ENCODE data around the gene CRABP2.

GRCh38 chr1:156752843-156753482, 47.6 kb upstream of the CRABP2 start:
- TF ChIP-seq CTCF (IDR thresholded peaks at IDR 0.05): no peak
- no peak for TF ChIP-seq POLR2A (IDR thresholded peaks at IDR 0.05)

Data from vagina (tissue), 2 donors.